BJ (cell line): ENCODE data around the gene NAPEPLD. TPM values are rescaled to one million over a fixed set of nuclear protein-coding genes. Genes with fewer than 3 reads are reported as not detected.

Experiments
- polyA plus RNA-seq: library from polyadenylated mRNA; depleted of rRNA; stranded (reverse); fragments of >200 nt; gene quantifications from 2 replicates; pipeline ENCODE4 v1.2.3, GENCODE V29; 2011; rRNA removed

Gene NAPEPLD
- polyA plus RNA-seq, 1 experiment = 2.9 TPM

Other genes starting within 250 kb of the NAPEPLD start
- gene LRRC17, start 236.1 kb downstream of the NAPEPLD start, polyA plus RNA-seq = 2.4 and 3.4 TPM in 2 replicates
- 0.20 and 0.43 TPM in 2 replicates for gene FBXL13, start 74.3 kb downstream of the NAPEPLD start, polyA plus RNA-seq
- 13.2 and 29.7 TPM in 2 replicates for gene ARMC10, start 74.0 kb downstream of the NAPEPLD start, polyA plus RNA-seq
- 44.3 and 56.7 TPM in 2 replicates for gene PMPCB, start 148.3 kb upstream of the NAPEPLD start, polyA plus RNA-seq
- gene DNAJC2, start 195.7 kb upstream of the NAPEPLD start, polyA plus RNA-seq = 9.1 and 12.2 TPM in 2 replicates
- 103 and 179 TPM in 2 replicates for gene PSMC2, start 198.5 kb upstream of the NAPEPLD start, polyA plus RNA-seq